Kidney (tissue), 14 donors: Measurements from ENCODE around the gene GDPD5. TPM values are rescaled to one million over a fixed set of nuclear protein-coding genes. Genes with fewer than 3 reads are reported as not detected.

Experiments used
- DNase-seq, 5 donors: peaks; one replicate each; pipeline ENCODE4 v3.0.0-alpha.2; 2013 to 2020
- FAIRE-seq: peaks from 2 replicates; lab custom pipeline; 2012; peaks lifted over from hg19 to GRCh38; lab: Jason Lieb, UNC
- H3K27ac ChIP-seq, 2 donors: one replicate each; pipeline ENCODE4 v1.7.0; 2013; ENCODE audit warnings: low read depth in 2 of 2, low read length in 2 of 2, inconsistent platforms in 1 of 2
- H3K27me3 ChIP-seq: one replicate; pipeline ENCODE4 v1.7.1; 2013; ENCODE audit warnings: low read length, inconsistent platforms; ENCODE audit not compliant: control insufficient read depth, insufficient read depth
- H3K36me3 ChIP-seq, 3 donors: one replicate each; pipeline versions ENCODE4 v1.7.0 to v1.7.1; 2013; ENCODE audit warnings: low read length in 3 of 3, control low read depth in 1 of 3, inconsistent platforms in 1 of 3; ENCODE audit not compliant: insufficient read depth in 3 of 3, control insufficient read depth in 2 of 3
- H3K4me1 ChIP-seq, 3 donors: one replicate each; pipeline versions ENCODE4 v1.7.0 to v1.7.1; 2013; ENCODE audit warnings: low read length in 3 of 3, inconsistent platforms in 1 of 3, low read depth in 1 of 3; ENCODE audit not compliant: control insufficient read depth in 2 of 3, insufficient read depth in 2 of 3
- H3K4me3 ChIP-seq, 3 donors: one replicate each; pipeline versions ENCODE4 v1.7.0 to v1.8.1; 2013; ENCODE audit warnings: low read length in 3 of 3, control low read depth in 1 of 3, inconsistent platforms in 1 of 3
- H3K9ac ChIP-seq, 3 donors: one replicate each; pipeline versions ENCODE4 v1.7.0 to v1.7.1; 2013; ENCODE audit warnings: low read length in 3 of 3, control low read depth in 1 of 3, inconsistent platforms in 1 of 3
- H3K9me3 ChIP-seq, 3 donors: one replicate each; pipeline versions ENCODE4 v1.7.0 to v1.7.1; 2013; ENCODE audit warnings: low read length in 3 of 3, control low read depth in 1 of 3, inconsistent platforms in 1 of 3; ENCODE audit not compliant: control insufficient read depth in 2 of 3, insufficient read depth in 1 of 3
- intact Hi-C: fragments of 100-400 bp; cut with DNase I; formaldehyde crosslinking; loops from one replicate; pipeline ENCODE4 v1.11.1; 2022
- polyA plus RNA-seq: library from polyadenylated mRNA; stranded (reverse); fragments of 350-450 nt; fragmentation: Illumina TruSeq; extraction: RNeasy Lipid Tissue Mini Kit (QIAGEN cat#74804); gene quantifications from one replicate; pipeline ENCODE4 v1.2.3, GENCODE V29; 2014; ENCODE audit warnings: low read depth, low replicate concordance; ENCODE audit not compliant: insufficient read depth
- total RNA-seq: library from RNA; stranded (reverse); fragmentation: NEBNext Ultra II Directional; extraction: Animal tissue kit (Norgen Biotek cat#: 25700); gene quantifications from one replicate; pipeline ENCODE4 v1.2.1, GENCODE V29; 2021
- TF ChIP-seq, protein P1 (sequence below): IDR thresholded peaks from 3 replicates; pipeline ENCODE4 v1.5.1; 2012; ENCODE audit warnings: mild to moderate bottlenecking, moderate library complexity, borderline replicate concordance; ENCODE audit not compliant: insufficient read depth; ENCODE audit errors: extremely low read depth
- donor health status: control.
- donor health status: control.
- donor health status: control.
- donor health status: control.
- donor health status: control.
- donor health status: DM: yes; HTN: yes; CAD: no.
- donor health status: Normal renal cell carcinoma (clear cell type).

Gene GDPD5
- total and polyA plus RNA-seq, 2 donors from 2014 or later = 3.9 to 11.4 TPM

DNA sequence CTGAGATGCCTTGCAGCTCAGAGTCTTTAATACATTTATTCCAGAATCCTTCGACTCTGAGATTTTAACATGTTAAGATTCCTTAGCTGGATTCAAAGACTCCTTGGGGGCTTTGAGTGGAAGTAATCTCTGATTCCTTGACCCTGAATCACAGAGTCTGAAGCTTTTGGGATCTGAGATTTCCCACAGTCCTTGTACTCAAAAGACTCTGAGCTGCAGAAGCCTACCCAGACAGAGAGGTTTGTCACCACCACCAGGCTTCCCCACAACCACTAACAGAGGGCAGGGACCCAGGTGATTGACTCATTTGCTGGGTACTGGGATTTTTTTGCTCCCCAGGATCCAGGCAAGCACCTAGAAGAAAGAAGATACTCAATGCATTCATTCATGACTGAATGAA lies 34.9 kb upstream of the GDPD5 start:
- peaks cover 0 to 38% (median 33%) of the 10 kb centered on the region in 3 donors for H3K4me1 ChIP-seq
- no peaks in the 10 kb centered on the region for H3K27me3 ChIP-seq
- DNase-seq (no peak), FAIRE-seq (no peak)
- H3K9me3 ChIP-seq = no peaks in the 10 kb centered on the region
- no peak overlapping the region for H3K4me3 ChIP-seq
- TF ChIP-seq, protein P1, sequence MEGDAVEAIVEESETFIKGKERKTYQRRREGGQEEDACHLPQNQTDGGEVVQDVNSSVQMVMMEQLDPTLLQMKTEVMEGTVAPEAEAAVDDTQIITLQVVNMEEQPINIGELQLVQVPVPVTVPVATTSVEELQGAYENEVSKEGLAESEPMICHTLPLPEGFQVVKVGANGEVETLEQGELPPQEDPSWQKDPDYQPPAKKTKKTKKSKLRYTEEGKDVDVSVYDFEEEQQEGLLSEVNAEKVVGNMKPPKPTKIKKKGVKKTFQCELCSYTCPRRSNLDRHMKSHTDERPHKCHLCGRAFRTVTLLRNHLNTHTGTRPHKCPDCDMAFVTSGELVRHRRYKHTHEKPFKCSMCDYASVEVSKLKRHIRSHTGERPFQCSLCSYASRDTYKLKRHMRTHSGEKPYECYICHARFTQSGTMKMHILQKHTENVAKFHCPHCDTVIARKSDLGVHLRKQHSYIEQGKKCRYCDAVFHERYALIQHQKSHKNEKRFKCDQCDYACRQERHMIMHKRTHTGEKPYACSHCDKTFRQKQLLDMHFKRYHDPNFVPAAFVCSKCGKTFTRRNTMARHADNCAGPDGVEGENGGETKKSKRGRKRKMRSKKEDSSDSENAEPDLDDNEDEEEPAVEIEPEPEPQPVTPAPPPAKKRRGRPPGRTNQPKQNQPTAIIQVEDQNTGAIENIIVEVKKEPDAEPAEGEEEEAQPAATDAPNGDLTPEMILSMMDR = no peak
- intact Hi-C loops = no loop called here
- H3K36me3 ChIP-seq = peaks cover 0 to 5% (median 0%) of the 10 kb centered on the region in 3 donors
- H3K27ac ChIP-seq = peak overlapping the region in 1 of 2 donors; percentile 100
- H3K9ac ChIP-seq = peak overlapping the region in 1 of 3 donors; percentile 99

DNA sequence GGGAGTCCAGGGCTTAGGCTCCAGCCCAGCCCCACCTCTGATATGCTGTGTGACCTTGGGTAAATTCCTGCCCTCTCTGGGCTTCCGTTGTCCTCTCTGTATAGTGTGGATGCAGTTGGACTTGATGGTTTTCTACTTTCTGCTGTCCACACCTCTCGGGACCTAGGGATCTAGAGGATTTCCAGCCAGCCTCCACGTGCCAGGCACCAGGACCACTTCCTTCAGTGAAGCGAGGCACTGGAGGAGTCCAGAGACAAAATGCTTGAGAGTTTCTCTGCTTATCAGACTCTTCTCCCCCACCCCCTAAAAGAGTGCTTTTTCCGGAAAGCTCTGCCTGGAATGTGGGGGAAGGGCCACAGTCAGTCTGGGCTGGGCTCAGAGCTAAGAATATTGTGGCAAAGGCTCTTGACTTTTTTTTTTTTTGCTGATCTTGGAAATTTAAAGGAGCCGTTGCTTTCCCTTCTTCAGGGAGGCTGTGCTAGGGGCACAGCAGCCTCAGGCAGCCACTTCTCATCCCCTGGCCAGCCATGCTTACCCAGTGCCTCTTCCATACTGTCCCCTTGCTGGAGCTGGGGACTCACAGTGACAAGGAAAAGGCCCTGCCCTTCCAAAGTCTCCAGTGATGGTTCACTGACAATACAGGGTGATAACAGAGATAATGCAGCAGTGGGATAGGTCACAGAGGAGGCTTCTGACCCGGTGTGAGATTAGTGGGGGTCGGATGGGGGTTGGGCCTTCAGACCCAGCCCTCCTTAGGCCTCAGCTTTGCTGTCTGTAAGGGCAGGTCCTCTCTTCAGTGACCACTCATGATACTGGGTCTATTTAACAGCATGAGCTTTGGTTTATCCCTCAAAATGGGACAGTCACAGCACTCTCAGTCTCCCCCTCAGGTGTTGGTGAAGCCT lies 33.5 kb upstream of the GDPD5 start:
- H3K4me3 ChIP-seq = peak overlapping the region in 2 of 3 donors; percentile 1 to 42
- FAIRE-seq = no peak

DNA sequence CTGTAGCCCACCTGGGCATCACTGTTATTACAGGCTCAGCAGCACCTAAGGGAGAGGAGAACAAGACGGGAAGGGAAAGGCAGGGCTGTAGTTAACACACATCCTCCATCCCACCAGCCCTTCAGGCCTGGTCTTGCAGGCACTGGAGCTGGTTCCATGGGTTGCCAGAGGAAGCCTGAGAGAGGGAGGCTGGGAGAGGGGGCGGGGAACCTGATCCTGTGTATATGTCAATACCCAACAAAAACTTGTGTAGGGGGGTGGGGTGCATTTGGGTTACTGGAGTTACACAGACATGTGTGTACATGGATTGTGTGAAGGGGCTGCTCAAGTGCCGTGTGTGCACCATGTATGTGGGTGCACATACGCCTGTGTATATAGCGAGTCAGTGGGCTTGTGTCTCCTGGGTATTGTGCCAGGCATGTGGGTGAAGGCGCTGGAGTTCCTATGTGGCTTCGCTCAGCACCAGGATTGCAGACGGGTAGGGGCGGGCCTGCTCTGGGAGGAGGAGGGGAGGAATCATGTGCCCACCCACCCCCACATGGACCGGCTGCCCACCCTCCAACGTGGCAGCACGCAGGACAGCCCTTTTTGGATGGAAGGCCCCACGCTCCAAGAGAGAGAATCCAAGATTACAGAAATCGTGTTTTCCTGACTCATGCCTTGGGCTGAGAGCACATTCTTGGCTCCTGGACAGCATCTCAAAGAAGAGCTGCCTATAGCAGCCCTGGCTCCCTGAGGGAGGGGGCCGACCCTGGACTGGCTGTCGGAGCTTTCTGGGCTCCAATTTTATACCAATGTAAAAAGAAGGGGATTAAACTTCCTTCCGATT lies 32.1 kb upstream of the GDPD5 start:
- H3K4me3 ChIP-seq = no peak overlapping the region
- intact Hi-C loops = no loop called here
- peak overlapping the region; percentile 54 to 94 for H3K27ac ChIP-seq
- peak in 2 of 5 donors; percentile 83 to 89 for DNase-seq
- peaks cover 0 to 22% (median 15%) of the 10 kb centered on the region in 3 donors for H3K4me1 ChIP-seq
- no peak overlapping the region for H3K9ac ChIP-seq
- H3K9me3 ChIP-seq = no peaks in the 10 kb centered on the region
- no peak for FAIRE-seq
- no peaks in the 10 kb centered on the region for H3K27me3 ChIP-seq
- TF ChIP-seq, protein P1 = no peak
- peaks cover 0 to 3% (median 0%) of the 10 kb centered on the region in 3 donors for H3K36me3 ChIP-seq

More for the DNA sequence above, 33.5 kb upstream of the GDPD5 start:
- no peaks in the 10 kb centered on the region for H3K9me3 ChIP-seq
- peaks cover 0 to 27% (median 20%) of the 10 kb centered on the region in 3 donors for H3K4me1 ChIP-seq
- peak in 3 of 5 donors; percentile 67 to 94 (median 76) for DNase-seq
- H3K9ac ChIP-seq = peak overlapping the region in 2 of 3 donors; percentile 1 to 49
- no peaks in the 10 kb centered on the region for H3K27me3 ChIP-seq
- intact Hi-C loops = no loop called here
- peaks cover 0 to 5% (median 0%) of the 10 kb centered on the region in 3 donors for H3K36me3 ChIP-seq
- peak overlapping the region; percentile 54 to 94 for H3K27ac ChIP-seq
- TF ChIP-seq, protein P1 = no peak
